Mononuclear cell (primary cell): Measurements from ENCODE around the gene TMF1. TPM values are rescaled to one million over a fixed set of nuclear protein-coding genes. Genes with fewer than 3 reads are reported as not detected.

Experiments
- H3K27me3 ChIP-seq: 2 replicates; pipeline ENCODE4 v1.6.0; 2011; ENCODE audit warnings: low read length, control low read depth; ENCODE audit not compliant: insufficient read depth
- H3K4me1 ChIP-seq: 2 replicates; pipeline ENCODE4 v1.5.1; 2011; ENCODE audit warnings: mild to moderate bottlenecking, low read length, control low read depth; ENCODE audit not compliant: insufficient read depth
- H3K4me3 ChIP-seq: 2 replicates; pipeline ENCODE4 v1.5.1; 2011; ENCODE audit warnings: mild to moderate bottlenecking, low read length, moderate library complexity
- H3K9me3 ChIP-seq: 2 replicates; pipeline ENCODE4 v1.5.1; 2011; ENCODE audit warnings: low read depth, mild to moderate bottlenecking, control low read depth, low read length
- total RNA-seq: library from RNA; depleted of rRNA; stranded (reverse); fragments of >200 nt; gene quantifications from one replicate; pipeline ENCODE4 v1.2.3, GENCODE V29; 2012

TMF1 gene
- total RNA-seq, 1 donor = 81.4 TPM

GRCh38 chr3:68986496-68987208 lies 65.5 kb downstream of the TMF1 start:
- Histone ChIP-seq H3K4me1 (no peaks in the 10 kb centered on the region), H3K27me3 (no peaks in the 10 kb centered on the region), H3K4me3 (no peak overlapping the region), H3K9me3 (no peaks in the 10 kb centered on the region)

DNA sequence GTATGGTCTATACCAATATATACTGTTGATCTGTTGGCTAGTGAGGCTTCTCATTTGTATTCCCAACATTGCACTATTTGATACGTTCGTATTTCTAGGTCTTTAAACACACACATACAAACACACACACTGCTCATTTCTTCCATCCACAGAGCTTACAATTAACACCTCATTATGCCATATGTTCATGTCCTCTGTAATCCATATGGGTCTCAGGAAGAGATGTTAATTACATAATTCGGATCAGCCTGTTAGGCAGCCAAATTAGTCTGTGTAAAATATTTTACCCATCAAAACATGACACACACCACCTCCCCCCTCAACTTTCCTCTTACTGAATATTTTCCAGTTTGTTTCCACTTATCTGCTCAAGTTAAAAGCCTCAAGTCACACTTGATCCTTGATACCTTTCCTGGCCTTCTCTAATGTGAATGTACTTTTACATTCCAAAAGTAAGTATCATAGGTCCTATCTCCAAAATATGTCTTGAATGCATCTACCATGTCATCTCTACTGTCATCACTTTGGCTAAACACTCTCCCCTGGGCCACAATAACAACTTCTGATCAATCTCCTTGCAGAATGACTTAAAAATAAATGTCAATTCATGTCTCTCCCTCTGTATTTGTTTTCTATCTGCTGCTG lies 66.9 kb downstream of the TMF1 start:
- Histone ChIP-seq H3K27me3 (no peaks in the 10 kb centered on the region), H3K4me1 (no peaks in the 10 kb centered on the region), H3K4me3 (no peak overlapping the region), H3K9me3 (no peaks in the 10 kb centered on the region)

DNA sequence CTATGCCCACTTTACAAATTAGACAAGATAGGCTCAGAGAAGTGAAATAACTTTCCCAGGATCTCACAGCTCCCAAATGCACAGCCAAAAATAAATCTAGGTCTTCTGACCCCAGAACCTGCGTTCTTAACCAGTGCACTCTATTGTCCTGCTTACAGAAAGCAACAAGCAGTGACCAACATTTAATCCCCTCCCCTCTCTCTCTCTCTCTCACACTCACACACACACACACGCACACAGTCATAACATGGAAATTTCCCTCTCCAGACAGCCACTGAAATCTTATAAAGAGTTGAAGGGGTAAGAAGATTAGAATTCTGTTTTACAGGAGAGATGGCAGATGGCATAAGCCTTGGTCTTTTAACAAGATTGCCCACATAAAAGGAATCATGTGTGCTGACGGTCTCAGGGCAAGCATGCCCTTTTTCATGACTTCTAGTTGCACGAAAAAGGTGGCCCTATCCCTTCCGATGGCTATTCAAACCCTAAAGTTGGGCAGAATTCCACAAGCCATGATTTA lies 68.1 kb downstream of the TMF1 start:
- H3K27me3 ChIP-seq = no peaks in the 10 kb centered on the region
- no peaks in the 10 kb centered on the region for H3K9me3 ChIP-seq
- no peak overlapping the region for H3K4me3 ChIP-seq
- no peaks in the 10 kb centered on the region for H3K4me1 ChIP-seq

DNA sequence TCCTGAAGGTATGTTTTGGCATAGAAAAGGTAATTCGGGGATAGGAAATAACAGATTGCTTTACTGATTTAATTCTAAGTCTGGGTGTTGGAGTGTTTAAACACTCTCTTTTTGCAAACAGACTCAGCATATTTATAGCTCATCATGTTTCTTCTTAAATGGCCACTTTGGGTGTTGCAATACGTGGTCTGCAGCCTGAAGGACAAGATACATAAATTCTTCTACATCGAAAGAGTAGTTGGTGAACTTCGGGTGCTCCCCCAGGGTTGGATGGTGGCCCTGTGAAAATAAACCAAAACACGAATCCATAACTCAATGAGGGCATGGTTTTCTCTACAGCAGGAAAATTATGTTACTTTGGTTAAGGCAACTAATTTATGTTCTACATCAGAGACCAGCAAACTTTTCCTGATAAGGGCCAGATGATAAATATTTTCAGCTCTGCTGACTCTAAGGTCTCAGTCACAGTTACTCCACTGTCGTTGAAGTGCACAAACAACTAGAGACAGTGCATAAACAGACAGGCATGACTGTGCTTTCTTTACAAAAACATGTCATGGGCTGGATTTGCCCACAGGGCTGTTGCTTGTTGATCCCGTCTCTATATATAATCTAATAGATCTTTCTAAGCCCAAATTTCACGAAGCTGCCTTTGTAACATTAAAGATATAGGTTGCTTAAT lies 74.5 kb downstream of the TMF1 start:
- Histone ChIP-seq H3K9me3 (no peaks in the 10 kb centered on the region), H3K27me3 (no peaks in the 10 kb centered on the region), H3K4me1 (no peaks in the 10 kb centered on the region), H3K4me3 (no peak overlapping the region)

- Histone ChIP-seq H3K4me1 (no peaks in the 10 kb centered on the region), H3K4me3 (no peak overlapping the region), H3K9me3 (no peaks in the 10 kb centered on the region), H3K27me3 (no peaks in the 10 kb centered on the region)
These were observed 77.4 kb downstream of the TMF1 start for GRCh38 chr3:68974711-68975110.

DNA sequence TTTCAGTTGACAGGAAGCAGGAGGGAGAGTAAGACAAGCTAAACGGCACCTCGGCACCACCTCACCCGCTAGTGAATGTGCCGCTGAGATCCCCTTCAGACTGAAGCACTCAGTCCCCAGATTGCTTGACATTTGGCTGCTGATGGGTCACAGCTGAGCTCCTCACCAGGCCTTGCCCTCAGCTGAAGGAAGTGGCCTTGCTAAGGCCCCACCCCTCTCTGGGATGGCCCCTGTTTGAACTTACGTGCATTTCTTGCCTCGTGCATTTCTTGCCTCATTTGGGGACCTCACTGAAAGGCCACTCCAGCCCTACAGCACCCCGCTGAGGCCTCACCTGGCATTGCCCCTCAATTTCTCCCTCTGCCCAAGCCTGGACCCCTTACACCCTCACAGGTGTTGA lies 78.5 kb downstream of the TMF1 start:
- Histone ChIP-seq H3K9me3 (no peaks in the 10 kb centered on the region), H3K27me3 (no peaks in the 10 kb centered on the region), H3K4me3 (no peak overlapping the region), H3K4me1 (no peaks in the 10 kb centered on the region)

DNA sequence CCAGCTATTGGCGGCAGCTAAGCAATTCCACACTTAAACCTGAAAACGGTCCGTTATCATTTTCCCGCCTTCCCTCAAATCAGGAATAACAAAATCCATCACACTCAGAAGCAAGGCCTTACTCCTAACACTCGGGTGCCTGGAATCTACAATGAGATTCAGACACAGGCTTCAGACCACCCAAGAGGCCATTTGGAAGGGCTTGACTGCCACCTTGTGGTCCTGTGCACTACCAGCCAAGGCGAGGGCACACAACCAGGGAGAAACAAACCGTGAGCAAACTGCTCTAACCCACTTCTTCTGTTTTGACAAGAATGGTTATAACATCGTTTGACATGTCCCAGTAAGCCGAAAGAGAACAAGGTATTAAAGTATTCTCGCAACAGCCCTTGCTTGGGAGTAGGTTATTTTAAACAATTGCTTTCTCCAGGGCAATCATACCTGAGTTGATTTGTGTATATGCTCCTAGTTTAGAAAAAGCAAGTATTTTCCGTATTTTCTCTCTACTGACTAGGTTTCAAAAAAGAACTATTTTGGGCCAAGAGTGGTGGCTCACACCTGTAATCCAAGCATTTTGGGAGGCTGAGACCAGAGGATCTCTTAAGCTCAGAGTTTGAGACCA lies 79.7 kb downstream of the TMF1 start:
- no peaks in the 10 kb centered on the region for H3K27me3 ChIP-seq
- H3K4me3 ChIP-seq = no peak overlapping the region
- H3K9me3 ChIP-seq = no peaks in the 10 kb centered on the region
- no peaks in the 10 kb centered on the region for H3K4me1 ChIP-seq

Other genes starting within 250 kb of the TMF1 start
- not detected for gene TAFA4, start 119.8 kb downstream of the TMF1 start, total RNA-seq
- gene EOGT, start 38.6 kb downstream of the TMF1 start, total RNA-seq = 13.7 TPM
- gene UBA3, start 28.0 kb upstream of the TMF1 start, total RNA-seq = 48.8 TPM
- 72.2 TPM for gene ARL6IP5, start 32.6 kb upstream of the TMF1 start, total RNA-seq
- not detected for gene LMOD3, start 70.3 kb upstream of the TMF1 start, total RNA-seq